IPS-18c (cell line): Measurements from ENCODE around the gene GRM6.

Source experiments
- H3K4me3 ChIP-seq: 2 replicates; pipeline ENCODE4 v1.7.0; 2013; ENCODE audit warnings: low read depth, mild to moderate bottlenecking, low read length, moderate library complexity; ENCODE audit not compliant: insufficient read depth
- H3K9me3 ChIP-seq: one replicate; pipeline ENCODE4 v1.6.1; 2013; ENCODE audit warnings: mild to moderate bottlenecking, low read length, moderate library complexity; ENCODE audit not compliant: control insufficient read depth, insufficient read depth

The GRM6 gene

GRCh38 chr5:178988436-178989220 is 6.5 kb downstream of the GRM6 start:
- Histone ChIP-seq H3K9me3 (peaks cover 20% of the 10 kb centered on the region), H3K4me3 (no peak overlapping the region)

- H3K4me3 ChIP-seq: no peak overlapping the region
- peaks cover 30% of the 10 kb centered on the region for H3K9me3 ChIP-seq
These were observed 8.7 kb downstream of the GRM6 start for GRCh38 chr5:178986326-178986960.

- Histone ChIP-seq H3K4me3 (no peak overlapping the region), H3K9me3 (peaks cover 34% of the 10 kb centered on the region)
These were observed 10.7 kb downstream of the GRM6 start for GRCh38 chr5:178984145-178985072.

- Histone ChIP-seq H3K9me3 (peaks cover 34% of the 10 kb centered on the region), H3K4me3 (no peak overlapping the region)
These were observed 11.4 kb downstream of the GRM6 start for GRCh38 chr5:178983728-178984127.

- Histone ChIP-seq H3K4me3 (no peak overlapping the region), H3K9me3 (peaks cover 34% of the 10 kb centered on the region)
These were observed 12.2 kb downstream of the GRM6 start for GRCh38 chr5:178982941-178983340.

- peaks cover 29% of the 10 kb centered on the region for H3K9me3 ChIP-seq
These were observed 13.7 kb downstream of the GRM6 start for GRCh38 chr5:178981381-178981780.

GRCh38 chr5:178965465-178966055 is 29.6 kb downstream of the GRM6 start:
- Histone ChIP-seq H3K4me3 (no peak overlapping the region), H3K9me3 (peaks cover 39% of the 10 kb centered on the region)

More at GRCh38 chr5:178981381-178981780, 13.7 kb downstream of the GRM6 start:
- no peak overlapping the region for H3K4me3 ChIP-seq

- peak overlapping the region; percentile 59 for H3K4me3 ChIP-seq
- H3K9me3 ChIP-seq: peaks cover 37% of the 10 kb centered on the region
These were observed 53.8 kb downstream of the GRM6 start for GRCh38 chr5:178941361-178941760.

GRCh38 chr5:178940569-178941360 is 54.4 kb downstream of the GRM6 start, which contains the start of gene ZNF454:
Gene ZNF454 (plus strand): TSS chr5:178941198. CDS start chr5:178942792, 1,594 bp downstream.
- Histone ChIP-seq H3K4me3 (peak within 1 kb of the TSS; percentile 59), H3K9me3 (peaks cover 40% of the 10 kb centered on the region)

- Histone ChIP-seq H3K4me3 (no peak overlapping the region; the same call in 1 of the 2 replicates), H3K9me3 (peaks cover 38% of the 10 kb centered on the region)
These were observed 63.0 kb downstream of the GRM6 start for GRCh38 chr5:178931846-178932760.
